SK-N-SH (cell line): ENCODE results near the gene TUBB6. TPM values are rescaled to one million over a fixed set of nuclear protein-coding genes. Genes with fewer than 3 reads are reported as not detected.

Experiments used
- CTCF ChIA-PET: fragments of 300-600, 350-600 bp; formaldehyde crosslinking; extraction: SDS; loops from one replicate; lab custom pipeline; 2021; lab: Yijun Ruan, JAX
- POLR2A ChIA-PET: fragments of 350-600 bp; sonication (Branson Sonifier 250); formaldehyde crosslinking; extraction: SDS; loops from one replicate; lab custom pipeline; 2020; ENCODE audit warnings: antibody characterized with exemption, inconsistent platforms; lab: Yijun Ruan, JAX
- DNase-seq: peaks from one replicate; pipeline ENCODE4 v3.0.0; 2012
- H2AFZ ChIP-seq: fragments of 200-600 bp; sonication (generic); 2 replicates; pipeline ENCODE4 v1.8.1; 2016; ENCODE audit warnings: antibody characterized with exemption, mild to moderate bottlenecking, low read depth
- H3F3A ChIP-seq: fragments of 200-600 bp; sonication (generic); replicated peaks from 2 replicates; pipeline ENCODE3; 2016; ENCODE audit warnings: antibody characterized with exemption, mild to moderate bottlenecking; ENCODE audit not compliant: insufficient read depth
- H3K27ac ChIP-seq, 2 experiments: fragments of 200-500 bp in 1 of 2; fragments of 200-600 bp in 1 of 2; sonication (Bioruptor generic) in 1 of 2; sonication (generic), shearing (Covaris generic) in 1 of 2; 2 replicates each; pipeline versions ENCODE4 v1.5.1 to v1.6.1; 2014 to 2016; ENCODE audit warnings: low read depth in 2 of 2, inconsistent platforms in 1 of 2, low read length in 1 of 2, mild to moderate bottlenecking in 1 of 2, mixed read lengths in 1 of 2
- H3K27me3 ChIP-seq: fragments of 200-600 bp; sonication (generic), shearing (Covaris generic); 2 replicates; pipeline ENCODE4 v1.6.1; 2016; ENCODE audit warnings: mixed run types; ENCODE audit not compliant: insufficient read depth
- H3K36me3 ChIP-seq, 2 experiments: fragments of 200-500 bp in 1 of 2; fragments of 200-600 bp in 1 of 2; sonication (Bioruptor generic) in 1 of 2; sonication (generic) in 1 of 2; replicated peaks in 1 of 2; 2 replicates each; pipeline versions ENCODE3 to v1.5.1; 2014 to 2016; ENCODE audit warnings: low read length in 1 of 2, mild to moderate bottlenecking in 1 of 2; ENCODE audit not compliant: insufficient read depth in 2 of 2, control insufficient read depth in 1 of 2
- H3K4me1 ChIP-seq, 2 experiments: fragments of 200-500 bp in 1 of 2; fragments of 200-600 bp in 1 of 2; sonication (Bioruptor generic) in 1 of 2; sonication (generic), shearing (Covaris generic) in 1 of 2; 2 replicates each; pipeline versions ENCODE4 v1.5.1 to v1.6.1; 2014 to 2016; ENCODE audit warnings: low read depth in 1 of 2, low read length in 1 of 2, mixed run types in 1 of 2; ENCODE audit not compliant: insufficient read depth in 2 of 2, control insufficient read depth in 1 of 2
- H3K4me2 ChIP-seq: fragments of 200-600 bp; sonication (generic), shearing (Covaris generic); 2 replicates; pipeline ENCODE4 v1.6.1; 2017; ENCODE audit warnings: mixed run types
- H3K4me3 ChIP-seq, 2 experiments: fragments of 200-500 bp in 1 of 2; fragments of 200-600 bp in 1 of 2; sonication (Bioruptor generic) in 1 of 2; sonication (generic), shearing (Covaris generic) in 1 of 2; 2 replicates each; pipeline versions ENCODE4 v1.5.1 to v1.8.1; 2014 to 2016; ENCODE audit warnings: low read depth in 2 of 2, inconsistent platforms in 1 of 2, low read length in 1 of 2, mild to moderate bottlenecking in 1 of 2, mixed read lengths in 1 of 2, moderate library complexity in 1 of 2
- H3K79me2 ChIP-seq: fragments of 200-600 bp; sonication (generic); 2 replicates; pipeline ENCODE4 v1.8.1; 2017; ENCODE audit warnings: mild to moderate bottlenecking; ENCODE audit not compliant: insufficient read depth
- H3K9ac ChIP-seq: fragments of 200-600 bp; sonication (generic); 2 replicates; pipeline ENCODE4 v1.6.1; 2017; ENCODE audit warnings: mixed run types
- H3K9me2 ChIP-seq: fragments of 200-600 bp; sonication (generic); 2 replicates; pipeline ENCODE4 v1.6.1; 2017; ENCODE audit warnings: mixed run types
- H3K9me3 ChIP-seq: fragments of 200-600 bp; sonication (generic); 2 replicates; pipeline ENCODE4 v1.6.1; 2017; ENCODE audit warnings: mixed run types, mild to moderate bottlenecking, moderate library complexity
- H4K20me1 ChIP-seq: fragments of 200-600 bp; sonication (generic); 2 replicates; pipeline ENCODE4 v1.6.1; 2017; ENCODE audit warnings: mild to moderate bottlenecking, mixed run types; ENCODE audit not compliant: insufficient read depth
- EP300 ChIP-seq, 2 experiments: IDR thresholded peaks; 2 replicates each; pipeline versions ENCODE4 v1.4.0 to v1.6.1; 2012; ENCODE audit warnings: borderline replicate concordance in 1 of 2, low read depth in 1 of 2, low read length in 1 of 2
- EZH2phosphoT487 ChIP-seq: fragments of 200-600 bp; sonication (generic); IDR thresholded peaks from 2 replicates; pipeline ENCODE4 v1.6.1; 2017; ENCODE audit warnings: low read depth, mixed run types, mild to moderate bottlenecking, antibody characterized with exemption, moderate library complexity, borderline replicate concordance
- FOSL2 ChIP-seq: IDR thresholded peaks from 2 replicates; pipeline ENCODE4 v1.4.0; 2012; ENCODE audit warnings: low read depth, mild to moderate bottlenecking, moderate library complexity, borderline replicate concordance
- FOXM1 ChIP-seq: IDR thresholded peaks from 2 replicates; pipeline ENCODE4 v1.4.0; 2012; ENCODE audit warnings: low read depth, mild to moderate bottlenecking
- IRF3 ChIP-seq: fragments of 150-350 bp; IDR thresholded peaks from 2 replicates; pipeline ENCODE4 v1.6.1; 2016; ENCODE audit warnings: mild to moderate bottlenecking, low read depth, low read length
- MAX ChIP-seq: IDR thresholded peaks from 2 replicates; pipeline ENCODE4 v1.4.0; 2012; ENCODE audit warnings: low read depth
- MEF2A ChIP-seq: IDR thresholded peaks from 2 replicates; pipeline ENCODE4 v1.4.0; 2012; ENCODE audit warnings: low read depth, borderline replicate concordance
- MXI1 ChIP-seq: IDR thresholded peaks from 2 replicates; pipeline ENCODE4 v1.6.1; 2012; ENCODE audit warnings: mild to moderate bottlenecking, low read depth, low read length, improper control_type of control experiment
- PBX3 ChIP-seq: IDR thresholded peaks from 2 replicates; pipeline ENCODE4; 2012
- POLR2AphosphoS5 ChIP-seq: IDR thresholded peaks from 2 replicates; pipeline ENCODE4 v1.6.1; 2012; ENCODE audit warnings: low read depth, low read length
- RAD21 ChIP-seq: IDR thresholded peaks from 2 replicates; pipeline ENCODE4 v1.6.1; 2012; ENCODE audit warnings: mild to moderate bottlenecking, low read length
- RFX5 ChIP-seq: IDR thresholded peaks from 2 replicates; pipeline ENCODE4 v1.6.1; 2012; ENCODE audit warnings: mild to moderate bottlenecking, improper control_type of control experiment, low read length
- RXRA ChIP-seq: IDR thresholded peaks from 2 replicates; pipeline ENCODE4 v1.4.0; 2012; ENCODE audit warnings: low read depth, mild to moderate bottlenecking, borderline replicate concordance
- SMC3 ChIP-seq: IDR thresholded peaks from 2 replicates; pipeline ENCODE4 v1.6.1; 2012; ENCODE audit warnings: low read depth, low read length, improper control_type of control experiment
- TAF1 ChIP-seq: IDR thresholded peaks from 2 replicates; pipeline ENCODE4 v1.6.1; 2012; ENCODE audit warnings: low read depth, mild to moderate bottlenecking, low read length, moderate library complexity, borderline replicate concordance
- TCF12 ChIP-seq: IDR thresholded peaks from 2 replicates; pipeline ENCODE4 v1.4.0; 2012
- TEAD4 ChIP-seq: IDR thresholded peaks from 2 replicates; pipeline ENCODE4 v1.4.0; 2012; ENCODE audit warnings: mild to moderate bottlenecking, borderline replicate concordance; ENCODE audit not compliant: insufficient read depth
- USF1 ChIP-seq: IDR thresholded peaks from 2 replicates; pipeline ENCODE4 v1.4.0; 2012; ENCODE audit warnings: low read depth, borderline replicate concordance
- WGBS: methylation state at CpG from one replicate; pipeline ENCODE4 v1.1.6; 2017; ENCODE audit warnings: low lambda C conversion rate; 5-methylcytosine and 5-hydroxymethylcytosine counted together
- polyA plus RNA-seq, 3 experiments: library from polyadenylated mRNA; depleted of rRNA; stranded (reverse); fragments of >200 nt; gene quantifications; 2 replicates each; pipeline ENCODE4 v1.2.3, GENCODE V29; 2012
- small RNA-seq, 7 experiments: library from RNA; depleted of rRNA; stranded (forward); fragments of <200 nt; gene quantifications; one replicate each; pipeline ENCODE3, GENCODE V24; 2012
- TF ChIP-seq, protein P1 (sequence below): fragments of 150-350 bp; IDR thresholded peaks from 2 replicates; pipeline ENCODE4 v1.6.1; 2017; ENCODE audit warnings: antibody characterized with exemption, low read length, low read depth, borderline replicate concordance

The TUBB6 gene
- polyA plus RNA-seq, 1 of the 3 experiments (the other 2 are of a cell fraction): 387 TPM

GRCh38 chr18:12374401-12374800 lies 66.4 kb downstream of the TUBB6 start:
- Histone ChIP-seq H3F3A (peaks cover 8% of the 10 kb centered on the region), H3K4me3 (no peak overlapping the region), H3K4me1 (peaks cover 3 to 16% of the 10 kb centered on the region in 2 experiments; a peak in 2 of 4 replicates), H3K9me2 (no peaks in the 10 kb centered on the region)
- no peak for TF ChIP-seq IRF3
- TF ChIP-seq USF1: no peak
- no peak for TF ChIP-seq SMC3
- TF ChIP-seq, protein P1, sequence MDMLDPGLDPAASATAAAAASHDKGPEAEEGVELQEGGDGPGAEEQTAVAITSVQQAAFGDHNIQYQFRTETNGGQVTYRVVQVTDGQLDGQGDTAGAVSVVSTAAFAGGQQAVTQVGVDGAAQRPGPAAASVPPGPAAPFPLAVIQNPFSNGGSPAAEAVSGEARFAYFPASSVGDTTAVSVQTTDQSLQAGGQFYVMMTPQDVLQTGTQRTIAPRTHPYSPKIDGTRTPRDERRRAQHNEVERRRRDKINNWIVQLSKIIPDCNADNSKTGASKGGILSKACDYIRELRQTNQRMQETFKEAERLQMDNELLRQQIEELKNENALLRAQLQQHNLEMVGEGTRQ: no peak
- no peak for TF ChIP-seq PBX3
- no peak for TF ChIP-seq RXRA
- TF ChIP-seq TEAD4: no peak
- TF ChIP-seq FOXM1: no peak
- no peak for TF ChIP-seq RFX5
- TF ChIP-seq RAD21: no peak
- no peak for TF ChIP-seq POLR2AphosphoS5
- no peak for TF ChIP-seq MEF2A
- no peak for TF ChIP-seq EP300 (IDR thresholded peaks at IDR 0.05; ENCODE audit: borderline replicate concordance in 1 of 2, low read depth in 1 of 2, low read length in 1 of 2)
- TF ChIP-seq FOSL2: no peak
- TF ChIP-seq MXI1: no peak
- no peak for TF ChIP-seq EZH2phosphoT487
- TF ChIP-seq TAF1: no peak
- TF ChIP-seq TCF12: no peak
- no peak for TF ChIP-seq MAX
- TF ChIP-seq, all 33 proteins: peak for 0
- CTCF ChIA-PET: interaction anchor here (0.8 kb wide), 1 partner anchor 16 kb away, joined by 3 read pairs; no protein-coding TSS in a partner anchor
- Histone ChIP-seq H2AFZ (no peak overlapping the region), H3K9ac (no peak overlapping the region), H3K4me2 (no peak overlapping the region), H3K36me3 (peaks cover 0 to 9% of the 10 kb centered on the region in 2 experiments), H3K79me2 (peaks cover 72% of the 10 kb centered on the region), H3K27ac (no peak overlapping the region), H4K20me1 (peaks cover 35% of the 10 kb centered on the region), H3K27me3 (no peaks in the 10 kb centered on the region), H3K9me3 (no peaks in the 10 kb centered on the region)
- POLR2A ChIA-PET: no interaction called here
- WGBS: 96% methylated on average over 6 of the region's 6 CpGs
- no peak for DNase-seq

Small RNA genes within 50 kb of the gene (small RNA-seq; reads per million reads assigned to genes)
- gene RNU6-170P: 0 reads per million in 7 experiments

Other genes starting within 250 kb of the TUBB6 start
- gene ANKRD62, start 214.4 kb upstream of the TUBB6 start, polyA plus RNA-seq (2012; rRNA removed): not detected in 2 replicates
- not detected in 2 replicates for gene CIDEA, start 53.9 kb upstream of the TUBB6 start, polyA plus RNA-seq (2012; rRNA removed)
- 26.0 and 32.6 TPM in 2 replicates for gene AFG3L2, start 69.0 kb downstream of the TUBB6 start, polyA plus RNA-seq (2012; rRNA removed)
- 15.3 and 19.7 TPM in 2 replicates for gene PRELID3A, start 99.7 kb downstream of the TUBB6 start, polyA plus RNA-seq (2012; rRNA removed)